CD4-positive, alpha-beta T cell (primary cell): ENCODE results near the gene PLCD3. TPM values are rescaled to one million over a fixed set of nuclear protein-coding genes. Genes with fewer than 3 reads are reported as not detected.

Experiments
- ATAC-seq: fragments of 200-7000 bp; cut with Tn5 transposase; one replicate; pipeline ENCODE4 v1.10.0; 2022; ENCODE audit warnings: mild to moderate bottlenecking; ENCODE audit not compliant: poor library complexity
- CTCF ChIA-PET: fragments of 350-600 bp; sonication (Branson Sonifier 250); formaldehyde crosslinking; loops from one replicate; lab custom pipeline; 2021; ENCODE audit warnings: antibody characterized with exemption, inconsistent platforms; lab: Charles Lee
- POLR2A ChIA-PET: fragments of 350-600 bp; sonication (Branson Sonifier 250); formaldehyde crosslinking; loops from one replicate; lab custom pipeline; 2021; ENCODE audit warnings: antibody characterized with exemption, inconsistent platforms; lab: Charles Lee
- DNase-seq, 14 experiments: peaks; one replicate each; pipeline ENCODE4 v3.0.0-alpha.2; 2013 to 2020; ENCODE audit warnings: mixed read lengths in 2 of 14
- H3K27ac ChIP-seq, 2 donors: one replicate each; pipeline versions ENCODE4 v1.5.1 to v1.7.0; 2013; ENCODE audit warnings: low read length in 2 of 2, low read depth in 1 of 2, mild to moderate bottlenecking in 1 of 2
- H3K27me3 ChIP-seq, 2 experiments: 1 replicate in 1 of 2; 2 replicates in 1 of 2; pipeline versions ENCODE4 v1.6.1 to v1.7.0; 2013; ENCODE audit warnings: low read length in 2 of 2, control low read depth in 1 of 2, mild to moderate bottlenecking in 1 of 2, moderate library complexity in 1 of 2; ENCODE audit not compliant: insufficient read depth in 2 of 2, control insufficient read depth in 1 of 2
- H3K36me3 ChIP-seq: one replicate; pipeline ENCODE4 v1.6.1; 2013; ENCODE audit warnings: low read length, control low read depth; ENCODE audit not compliant: insufficient read depth
- H3K4me1 ChIP-seq: one replicate; pipeline ENCODE4 v1.6.1; 2013; ENCODE audit warnings: low read length, control low read depth; ENCODE audit not compliant: insufficient read depth
- H3K4me3 ChIP-seq: one replicate; pipeline ENCODE4 v1.5.1; 2013; ENCODE audit warnings: mild to moderate bottlenecking, low read length, moderate library complexity
- H3K9me3 ChIP-seq, 2 experiments: 1 replicate in 1 of 2; 2 replicates in 1 of 2; pipeline versions ENCODE4 v1.6.1 to v1.7.0; 2013; ENCODE audit warnings: low read length in 2 of 2, mild to moderate bottlenecking in 2 of 2, control low read depth in 1 of 2, moderate library complexity in 1 of 2; ENCODE audit not compliant: control insufficient read depth in 1 of 2, insufficient read depth in 1 of 2
- H3K27ac Mint-ChIP-seq: one replicate; pipeline ENCODE4 v1.8.0; 2020; ENCODE audit warnings: mixed read lengths
- H3K27me3 Mint-ChIP-seq: one replicate; pipeline ENCODE4 v1.8.0; 2021; ENCODE audit warnings: mixed read lengths
- H3K36me3 Mint-ChIP-seq: one replicate; pipeline ENCODE4 v1.8.0; 2021; ENCODE audit warnings: low read depth, mixed read lengths
- H3K4me1 Mint-ChIP-seq: one replicate; pipeline ENCODE4 v1.8.0; 2021; ENCODE audit warnings: low read depth, mixed read lengths
- H3K4me3 Mint-ChIP-seq: one replicate; pipeline ENCODE4 v1.8.0; 2020; ENCODE audit warnings: mild to moderate bottlenecking, mixed read lengths
- H3K9me3 Mint-ChIP-seq: one replicate; pipeline ENCODE4 v1.8.0; 2020; ENCODE audit warnings: mixed read lengths
- intact Hi-C, 2 experiments: fragments of 100-400 bp; cut with DNase I in 1 of 2; cut with micrococcal nuclease in 1 of 2; formaldehyde crosslinking; loops; one replicate each; pipeline versions ENCODE4 v1.15.1 to v1.9.0; 2023 to 2025; cut with DNase I, micrococcal nuclease
- total RNA-seq, 174 experiments: library from RNA in 2 of 174; stranded (reverse) in 2 of 174; gene quantifications; one replicate each; pipeline ENCODE4 v1.2.3 and lab custom pipeline; 2021 to 2026
- TF ChIP-seq, protein P1 (sequence below): fragments of 200-600 bp; IDR thresholded peaks from one replicate; pipeline ENCODE4 v1.8.0; 2022; ENCODE audit warnings: antibody characterized with exemption, mild to moderate bottlenecking

PLCD3 gene
- total RNA-seq, 2 experiments from 2014 or later = 1.8 to 2.4 TPM

DNA sequence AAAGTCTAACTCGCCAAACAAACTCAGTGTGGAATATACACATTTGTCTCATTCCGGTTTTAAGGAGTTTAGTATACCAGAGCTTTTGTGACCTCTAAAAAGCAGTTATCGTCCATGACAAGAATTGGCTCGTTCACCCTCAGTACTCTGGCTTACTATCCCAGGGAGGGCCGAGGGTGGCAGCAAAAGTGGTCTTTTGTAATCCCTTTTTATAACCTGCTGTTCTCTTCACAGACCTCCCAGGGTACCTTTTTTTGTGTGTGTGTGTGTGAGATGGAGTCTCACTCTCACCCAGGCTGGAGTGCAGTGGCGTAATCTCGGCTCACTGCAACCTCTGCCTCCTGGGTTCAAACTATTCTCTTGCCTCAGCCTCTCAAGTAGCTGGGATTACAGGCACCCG, 62.3 kb downstream of the PLCD3 start:
- intact Hi-C loops = no loop called here
- ChIA-PET POLR2A (interaction anchor here (1.1 kb wide), 1 partner anchor 9 kb away, joined by 4 read pairs; the partner anchor contains the start of gene NMT1), CTCF (interaction anchor here (0.8 kb wide), 1 partner anchor 19 kb away, joined by 3 read pairs; no protein-coding TSS in a partner anchor)
- H3K27me3 Mint-ChIP-seq = no peaks in the 10 kb centered on the region
- peaks cover 10% of the 10 kb centered on the region for H3K4me1 ChIP-seq
- ATAC-seq (no peak), DNase-seq (no peak)
- no peak overlapping the region for H3K4me3 ChIP-seq
- no peaks in the 10 kb centered on the region for H3K27me3 ChIP-seq
- H3K27ac Mint-ChIP-seq = no peak overlapping the region
- H3K4me1 Mint-ChIP-seq = peaks cover 25% of the 10 kb centered on the region
- no peaks in the 10 kb centered on the region for H3K9me3 ChIP-seq
- no peak overlapping the region for H3K4me3 Mint-ChIP-seq
- H3K27ac ChIP-seq = no peak overlapping the region
- H3K36me3 Mint-ChIP-seq = peaks cover 40% of the 10 kb centered on the region
- TF ChIP-seq, protein P1, sequence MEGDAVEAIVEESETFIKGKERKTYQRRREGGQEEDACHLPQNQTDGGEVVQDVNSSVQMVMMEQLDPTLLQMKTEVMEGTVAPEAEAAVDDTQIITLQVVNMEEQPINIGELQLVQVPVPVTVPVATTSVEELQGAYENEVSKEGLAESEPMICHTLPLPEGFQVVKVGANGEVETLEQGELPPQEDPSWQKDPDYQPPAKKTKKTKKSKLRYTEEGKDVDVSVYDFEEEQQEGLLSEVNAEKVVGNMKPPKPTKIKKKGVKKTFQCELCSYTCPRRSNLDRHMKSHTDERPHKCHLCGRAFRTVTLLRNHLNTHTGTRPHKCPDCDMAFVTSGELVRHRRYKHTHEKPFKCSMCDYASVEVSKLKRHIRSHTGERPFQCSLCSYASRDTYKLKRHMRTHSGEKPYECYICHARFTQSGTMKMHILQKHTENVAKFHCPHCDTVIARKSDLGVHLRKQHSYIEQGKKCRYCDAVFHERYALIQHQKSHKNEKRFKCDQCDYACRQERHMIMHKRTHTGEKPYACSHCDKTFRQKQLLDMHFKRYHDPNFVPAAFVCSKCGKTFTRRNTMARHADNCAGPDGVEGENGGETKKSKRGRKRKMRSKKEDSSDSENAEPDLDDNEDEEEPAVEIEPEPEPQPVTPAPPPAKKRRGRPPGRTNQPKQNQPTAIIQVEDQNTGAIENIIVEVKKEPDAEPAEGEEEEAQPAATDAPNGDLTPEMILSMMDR = no peak
- no peaks in the 10 kb centered on the region for H3K9me3 Mint-ChIP-seq
- peaks cover 41% of the 10 kb centered on the region for H3K36me3 ChIP-seq

DNA sequence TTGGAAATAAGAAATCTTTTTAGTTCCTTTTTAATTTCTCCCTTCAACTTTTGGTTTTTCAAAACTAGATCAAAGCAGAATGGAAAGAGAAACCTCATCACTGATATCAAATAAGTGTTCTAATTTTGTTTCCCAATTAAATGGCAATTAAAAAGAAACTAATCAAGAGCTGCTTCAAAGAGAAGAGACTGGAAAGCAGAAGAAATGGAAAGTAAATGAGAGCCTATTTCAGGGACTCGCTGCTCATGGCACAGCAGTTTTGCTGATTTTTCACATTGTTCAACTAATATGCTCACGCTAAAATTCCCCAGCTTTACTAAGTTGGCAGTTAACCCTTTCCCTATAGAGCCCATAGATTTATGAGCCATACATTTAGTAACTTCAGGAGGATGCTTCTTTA, 64.7 kb downstream of the PLCD3 start:
- H3K27me3 ChIP-seq = no peaks in the 10 kb centered on the region
- peaks cover 30% of the 10 kb centered on the region for H3K4me1 Mint-ChIP-seq
- POLR2A ChIA-PET = no interaction called here
- H3K4me3 Mint-ChIP-seq = no peak overlapping the region
- intact Hi-C loops = no loop called here
- peaks cover 31% of the 10 kb centered on the region for H3K36me3 ChIP-seq
- TF ChIP-seq, protein P1 = no peak
- ATAC-seq = no peak
- H3K9me3 ChIP-seq = no peaks in the 10 kb centered on the region
- no peaks in the 10 kb centered on the region for H3K9me3 Mint-ChIP-seq
- CTCF ChIA-PET = no interaction called here
- peaks cover 27% of the 10 kb centered on the region for H3K36me3 Mint-ChIP-seq
- H3K27ac ChIP-seq = no peak overlapping the region
- no peak overlapping the region for H3K27ac Mint-ChIP-seq
- H3K4me1 ChIP-seq = peaks cover 27% of the 10 kb centered on the region
- no peaks in the 10 kb centered on the region for H3K27me3 Mint-ChIP-seq
- H3K4me3 ChIP-seq = no peak overlapping the region
- no peak for DNase-seq

DNA sequence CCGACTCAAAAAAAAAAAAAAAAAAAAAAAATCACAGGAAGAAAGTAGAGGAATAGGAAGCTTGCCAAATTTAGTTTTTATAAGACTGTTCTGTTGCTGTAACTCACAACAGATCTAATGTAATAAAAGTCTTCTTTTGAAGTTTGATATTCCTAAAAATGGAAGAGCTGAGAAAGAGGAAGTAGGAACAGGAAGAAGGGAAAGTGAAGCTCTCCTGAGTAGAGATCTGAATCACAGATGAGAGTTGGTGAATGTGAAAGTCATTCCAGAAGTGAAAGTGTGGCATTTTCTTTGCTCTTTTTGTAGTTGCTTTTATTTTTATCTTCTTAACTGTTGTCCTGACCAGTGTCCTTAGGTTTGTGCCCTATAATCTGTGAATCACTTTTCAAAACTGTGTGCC, 69.1 kb downstream of the PLCD3 start:
- DNase-seq (no peak), ATAC-seq (no peak)
- TF ChIP-seq, protein P1 = no peak
- ChIA-PET POLR2A (no interaction called here), CTCF (interaction anchor here (0.6 to 0.7 kb wide), 2 partner anchors 133 to 853 kb away, joined by 3 to 4 read pairs; no protein-coding TSS in a partner anchor)
- no peak overlapping the region for H3K27ac Mint-ChIP-seq
- peak overlapping the region; percentile 48 for H3K4me3 Mint-ChIP-seq
- Histone ChIP-seq H3K4me1 (peaks cover 57% of the 10 kb centered on the region), H3K27me3 (no peaks in the 10 kb centered on the region), H3K27ac (no peak overlapping the region), H3K4me3 (no peak overlapping the region), H3K36me3 (peaks cover 20% of the 10 kb centered on the region), H3K9me3 (no peaks in the 10 kb centered on the region)
- peaks cover 18% of the 10 kb centered on the region for H3K36me3 Mint-ChIP-seq
- no peaks in the 10 kb centered on the region for H3K27me3 Mint-ChIP-seq
- H3K4me1 Mint-ChIP-seq = peaks cover 68% of the 10 kb centered on the region
- intact Hi-C loops = loop anchor here in 1 of 2 experiments (2.0 to 5.0 kb wide), 4 partner anchors 14 to 254 kb away; partner anchors contain the start of genes HEXIM1, HEXIM2 and MAP3K14
- H3K9me3 Mint-ChIP-seq = no peaks in the 10 kb centered on the region
